Measurements from ENCODE around the gene MCM9.

MCM9 gene

GRCh38 chr6:118963003-118963402 is 28.0 kb upstream of the MCM9 start:
- Histone ChIP-seq H3K4ac (ENCODE audit: low read length) (no peak overlapping the region), H4K91ac (ENCODE audit: low read depth, low read length, poor library complexity) (no peak overlapping the region), H3K36me3 (replicated peaks in 1 of 2; ENCODE audit: control insufficient read depth in 2 of 2, insufficient read depth in 2 of 2, low read length in 2 of 2) (peaks cover 0 to 67% of the 10 kb centered on the region in 2 donors), H3K27me3 (ENCODE audit: control insufficient read depth in 3 of 3, insufficient read depth in 3 of 3, low read depth in 1 of 3, low read length in 3 of 3) (no peaks in the 10 kb centered on the region), H2BK12ac (ENCODE audit: low read length) (no peak overlapping the region), H3K4me2 (ENCODE audit: insufficient read depth, low read length, poor library complexity, severe bottlenecking) (no peak overlapping the region), H3K4me1 (ENCODE audit: control insufficient read depth in 2 of 2, insufficient read depth in 1 of 2, low read depth in 1 of 2, low read length in 2 of 2) (peaks cover 0 to 4% of the 10 kb centered on the region in 2 donors), H2AK5ac (ENCODE audit: low read depth, low read length) (no peak overlapping the region), H3K9me3 (replicated peaks in 1 of 2; ENCODE audit: control insufficient read depth in 2 of 2, insufficient read depth in 1 of 2, low read depth in 1 of 2, low read length in 2 of 2) (peaks cover 0 to 3% of the 10 kb centered on the region in 2 donors), H3K4me3 (ENCODE audit: low read length in 2 of 2) (no peak overlapping the region), H3K79me1 (ENCODE audit: low read depth, low read length) (no peaks in the 10 kb centered on the region), H3K23ac (ENCODE audit: low read depth, low read length, poor library complexity) (no peak overlapping the region), H3K27ac (replicated peaks; ENCODE audit: low read length) (no peak overlapping the region), H3K9ac (ENCODE audit: low read depth, low read length, poor library complexity) (no peak overlapping the region), H4K8ac (ENCODE audit: low read depth, low read length) (no peak overlapping the region), H2BK15ac (ENCODE audit: low read length) (no peak overlapping the region), H2AFZ (ENCODE audit: low read length) (no peak overlapping the region), H3K14ac (ENCODE audit: low read length) (no peak overlapping the region), H2BK5ac (ENCODE audit: low read length) (no peak overlapping the region), H2BK120ac (ENCODE audit: low read depth, low read length) (no peak overlapping the region), H3K18ac (ENCODE audit: low read length) (no peak overlapping the region)
- no peak for DNase-seq (ENCODE audit: low spot score)

GRCh38 chr6:118959903-118960302 is 24.9 kb upstream of the MCM9 start:
- H3K4me3 ChIP-seq (ENCODE audit: low read length in 2 of 2), result no peak overlapping the region
- H3K9me3 ChIP-seq (replicated peaks in 1 of 2; ENCODE audit: control insufficient read depth in 2 of 2, insufficient read depth in 1 of 2, low read depth in 1 of 2, low read length in 2 of 2), result peaks cover 0 to 6% of the 10 kb centered on the region in 2 donors
- H3K4me1 ChIP-seq (ENCODE audit: control insufficient read depth in 2 of 2, insufficient read depth in 1 of 2, low read depth in 1 of 2, low read length in 2 of 2), result no peaks in the 10 kb centered on the region
- DNase-seq (ENCODE audit: low spot score), result no peak
- H3K27me3 ChIP-seq (ENCODE audit: control insufficient read depth in 3 of 3, insufficient read depth in 3 of 3, low read depth in 1 of 3, low read length in 3 of 3), result no peaks in the 10 kb centered on the region
- peaks cover 0 to 52% of the 10 kb centered on the region in 2 donors for H3K36me3 ChIP-seq (replicated peaks in 1 of 2; ENCODE audit: control insufficient read depth in 2 of 2, insufficient read depth in 2 of 2, low read length in 2 of 2)
- no peak overlapping the region for H3K4ac ChIP-seq (ENCODE audit: low read length)
- no peak overlapping the region for H2BK5ac ChIP-seq (ENCODE audit: low read length)
- WGBS, 2 donors (ENCODE audit: extremely low coverage in 2 of 2, insufficient read length in 2 of 2, insufficient replicate concordance in 1 of 2), result no CpG with 5 or more reads among the region's 4 CpGs
- H3K23ac ChIP-seq (ENCODE audit: low read depth, low read length, poor library complexity), result no peak overlapping the region
- H2AFZ ChIP-seq (ENCODE audit: low read length), result no peak overlapping the region
- no peak overlapping the region for H2BK120ac ChIP-seq (ENCODE audit: low read depth, low read length)
- no peak overlapping the region for H3K27ac ChIP-seq (replicated peaks; ENCODE audit: low read length)
- no peak overlapping the region for H3K14ac ChIP-seq (ENCODE audit: low read length)
- no peak overlapping the region for H3K4me2 ChIP-seq (ENCODE audit: insufficient read depth, low read length, poor library complexity, severe bottlenecking)
- H2BK12ac ChIP-seq (ENCODE audit: low read length), result no peak overlapping the region
- H3K18ac ChIP-seq (ENCODE audit: low read length), result no peak overlapping the region
- no peak overlapping the region for H4K8ac ChIP-seq (ENCODE audit: low read depth, low read length)
- no peak overlapping the region for H2AK5ac ChIP-seq (ENCODE audit: low read depth, low read length)
- H2BK15ac ChIP-seq (ENCODE audit: low read length), result no peak overlapping the region
- no peak overlapping the region for H3K9ac ChIP-seq (ENCODE audit: low read depth, low read length, poor library complexity)
- H4K91ac ChIP-seq (ENCODE audit: low read depth, low read length, poor library complexity), result no peak overlapping the region
- H3K79me1 ChIP-seq (ENCODE audit: low read depth, low read length), result no peaks in the 10 kb centered on the region

GRCh38 chr6:118953391-118953790 is 18.4 kb upstream of the MCM9 start:
- no peaks in the 10 kb centered on the region for H3K4me1 ChIP-seq (ENCODE audit: control insufficient read depth in 2 of 2, insufficient read depth in 1 of 2, low read depth in 1 of 2, low read length in 2 of 2)
- no peak overlapping the region for H3K4me3 ChIP-seq (ENCODE audit: low read length in 2 of 2)
- no peak overlapping the region for H2AFZ ChIP-seq (ENCODE audit: low read length)
- no peaks in the 10 kb centered on the region for H3K27me3 ChIP-seq (ENCODE audit: control insufficient read depth in 3 of 3, insufficient read depth in 3 of 3, low read depth in 1 of 3, low read length in 3 of 3)
- no peaks in the 10 kb centered on the region for H3K79me1 ChIP-seq (ENCODE audit: low read depth, low read length)
- no peak overlapping the region for H2BK120ac ChIP-seq (ENCODE audit: low read depth, low read length)
- H2BK15ac ChIP-seq (ENCODE audit: low read length), result no peak overlapping the region
- H2BK12ac ChIP-seq (ENCODE audit: low read length), result no peak overlapping the region
- H4K91ac ChIP-seq (ENCODE audit: low read depth, low read length, poor library complexity), result no peak overlapping the region
- H3K4ac ChIP-seq (ENCODE audit: low read length), result no peak overlapping the region
- H2AK5ac ChIP-seq (ENCODE audit: low read depth, low read length), result no peak overlapping the region
- no peak overlapping the region for H3K14ac ChIP-seq (ENCODE audit: low read length)
- H3K36me3 ChIP-seq (replicated peaks in 1 of 2; ENCODE audit: control insufficient read depth in 2 of 2, insufficient read depth in 2 of 2, low read length in 2 of 2), result peaks cover 0 to 11% of the 10 kb centered on the region in 2 donors
- no peak for DNase-seq (ENCODE audit: low spot score)
- H3K18ac ChIP-seq (ENCODE audit: low read length), result no peak overlapping the region
- no peak overlapping the region for H2BK5ac ChIP-seq (ENCODE audit: low read length)
- H4K8ac ChIP-seq (ENCODE audit: low read depth, low read length), result no peak overlapping the region
- whole genome bisulfite sequencing, 2 donors (ENCODE audit: extremely low coverage in 2 of 2, insufficient read length in 2 of 2, insufficient replicate concordance in 1 of 2), result no CpG with 5 or more reads among the region's 2 CpGs
- H3K9ac ChIP-seq (ENCODE audit: low read depth, low read length, poor library complexity), result no peak overlapping the region
- peaks cover 0 to 3% of the 10 kb centered on the region in 2 donors for H3K9me3 ChIP-seq (replicated peaks in 1 of 2; ENCODE audit: control insufficient read depth in 2 of 2, insufficient read depth in 1 of 2, low read depth in 1 of 2, low read length in 2 of 2)
- no peak overlapping the region for H3K4me2 ChIP-seq (ENCODE audit: insufficient read depth, low read length, poor library complexity, severe bottlenecking)
- no peak overlapping the region for H3K23ac ChIP-seq (ENCODE audit: low read depth, low read length, poor library complexity)
- H3K27ac ChIP-seq (replicated peaks; ENCODE audit: low read length), result no peak overlapping the region

GRCh38 chr6:118952683-118953082 is 17.7 kb upstream of the MCM9 start:
- Histone ChIP-seq H3K14ac (ENCODE audit: low read length) (no peak overlapping the region), H4K91ac (ENCODE audit: low read depth, low read length, poor library complexity) (no peak overlapping the region), H3K18ac (ENCODE audit: low read length) (no peak overlapping the region), H3K4me3 (ENCODE audit: low read length in 2 of 2) (no peak overlapping the region), H3K36me3 (replicated peaks in 1 of 2; ENCODE audit: control insufficient read depth in 2 of 2, insufficient read depth in 2 of 2, low read length in 2 of 2) (peaks cover 0 to 11% of the 10 kb centered on the region in 2 donors), H3K4ac (ENCODE audit: low read length) (no peak overlapping the region), H3K4me2 (ENCODE audit: insufficient read depth, low read length, poor library complexity, severe bottlenecking) (no peak overlapping the region), H3K23ac (ENCODE audit: low read depth, low read length, poor library complexity) (no peak overlapping the region), H4K8ac (ENCODE audit: low read depth, low read length) (no peak overlapping the region), H3K9me3 (replicated peaks in 1 of 2; ENCODE audit: control insufficient read depth in 2 of 2, insufficient read depth in 1 of 2, low read depth in 1 of 2, low read length in 2 of 2) (peaks cover 0 to 3% of the 10 kb centered on the region in 2 donors), H2BK120ac (ENCODE audit: low read depth, low read length) (no peak overlapping the region), H2BK5ac (ENCODE audit: low read length) (no peak overlapping the region), H2BK12ac (ENCODE audit: low read length) (no peak overlapping the region), H3K27ac (replicated peaks; ENCODE audit: low read length) (no peak overlapping the region), H2AFZ (ENCODE audit: low read length) (no peak overlapping the region), H3K4me1 (ENCODE audit: control insufficient read depth in 2 of 2, insufficient read depth in 1 of 2, low read depth in 1 of 2, low read length in 2 of 2) (no peaks in the 10 kb centered on the region), H3K79me1 (ENCODE audit: low read depth, low read length) (no peaks in the 10 kb centered on the region), H2BK15ac (ENCODE audit: low read length) (no peak overlapping the region), H3K27me3 (ENCODE audit: control insufficient read depth in 3 of 3, insufficient read depth in 3 of 3, low read depth in 1 of 3, low read length in 3 of 3) (no peaks in the 10 kb centered on the region), H2AK5ac (ENCODE audit: low read depth, low read length) (no peak overlapping the region), H3K9ac (ENCODE audit: low read depth, low read length, poor library complexity) (no peak overlapping the region)
- no CpG with 5 or more reads among the region's 2 CpGs for WGBS, 2 donors (ENCODE audit: extremely low coverage in 2 of 2, insufficient read length in 2 of 2, insufficient replicate concordance in 1 of 2)
- DNase-seq (ENCODE audit: low spot score), result no peak
